K562 (cell line): ENCODE data around the gene NOL4L. TPM values are rescaled to one million over a fixed set of nuclear protein-coding genes. Genes with fewer than 3 reads are reported as not detected.

Experiments
- BMI1 ChIP-seq: fragments of 150-350 bp; IDR thresholded peaks from 2 replicates; pipeline ENCODE4 v1.6.1; 2014; ENCODE audit warnings: low read length
- BRD4 ChIP-seq: fragments of 200-600 bp; sonication (generic); IDR thresholded peaks from 2 replicates; pipeline ENCODE4 v1.6.1; 2017; ENCODE audit warnings: inconsistent platforms
- CBX3 ChIP-seq, 2 experiments: IDR thresholded peaks; 1 replicate in 1 of 2; 2 replicates in 1 of 2; pipeline ENCODE4 v1.6.1; 2012; ENCODE audit warnings: inconsistent platforms in 2 of 2, low read length in 2 of 2, borderline replicate concordance in 1 of 2, control low read depth in 1 of 2
- CHAMP1 ChIP-seq: fragments of 450-650 bp; IDR thresholded peaks from 2 replicates; pipeline ENCODE4 v1.6.1; 2016; ENCODE audit warnings: mild to moderate bottlenecking
- CREM ChIP-seq: IDR thresholded peaks from 2 replicates; pipeline ENCODE4 v1.6.1; 2014; ENCODE audit warnings: antibody characterized with exemption, low read depth
- FOSL1 ChIP-seq: fragments of 200-800 bp; sonication (Bioruptor generic); conservative IDR thresholded peaks from 2 replicates; pipeline ENCODE4 v1.6.1; 2016; ENCODE audit warnings: missing genetic modification characterization, missing compliant biosample characterization
- GTF2F1 ChIP-seq: IDR thresholded peaks from 2 replicates; pipeline ENCODE4 v1.6.1; 2011; ENCODE audit warnings: low read depth, low read length, improper control_type of control experiment
- HDAC1 ChIP-seq, 2 experiments: fragments of 450-650 bp; IDR thresholded peaks; 2 replicates each; pipeline ENCODE4 v1.6.1; 2016 to 2017; ENCODE audit warnings: inconsistent platforms in 1 of 2, mild to moderate bottlenecking in 1 of 2, moderate library complexity in 1 of 2
- KAT8 ChIP-seq: fragments of 450-650 bp; IDR thresholded peaks from 2 replicates; pipeline ENCODE4 v1.6.1; 2016; ENCODE audit warnings: low read depth, mild to moderate bottlenecking
- KLF16 ChIP-seq: IDR thresholded peaks from 2 replicates; pipeline ENCODE4 v1.6.1; 2016; ENCODE audit warnings: antibody characterized with exemption
- MAFG ChIP-seq: fragments of 450-650 bp; conservative IDR thresholded peaks from 2 replicates; pipeline ENCODE4 v1.6.1; 2016; ENCODE audit warnings: missing genetic modification characterization, missing compliant biosample characterization
- NFIC ChIP-seq: fragments of 450-650 bp; IDR thresholded peaks from 2 replicates; pipeline ENCODE4 v1.6.1; 2017; ENCODE audit warnings: mild to moderate bottlenecking, inconsistent platforms
- NFYB ChIP-seq: IDR thresholded peaks from 2 replicates; pipeline ENCODE4 v1.6.1; 2011; ENCODE audit warnings: mild to moderate bottlenecking, moderate library complexity; ENCODE audit not compliant: insufficient read length; ENCODE audit errors: extremely low read depth
- RBM17 ChIP-seq: fragments of 200-400 bp; formaldehyde crosslinking; IDR thresholded peaks from 2 replicates; pipeline ENCODE4 v1.6.1; 2017; ENCODE audit warnings: low read depth, mild to moderate bottlenecking, low read length, borderline replicate concordance
- SLC30A9 ChIP-seq: fragments of 250-450 bp; sonication (Bioruptor Pico); IDR thresholded peaks from 2 replicates; pipeline ENCODE4 v1.8.0; 2022; ENCODE audit warnings: mild to moderate bottlenecking, moderate library complexity
- SMAD4 ChIP-seq: fragments of 250-450 bp; sonication (Bioruptor Pico); conservative IDR thresholded peaks from 2 replicates; pipeline ENCODE4 v1.8.0; 2021; ENCODE audit warnings: inconsistent platforms, mild to moderate bottlenecking, moderate library complexity
- STAT5B ChIP-seq: fragments of 250-450 bp; sonication (Bioruptor Pico); IDR thresholded peaks from 2 replicates; pipeline ENCODE4 v1.8.0; 2021; ENCODE audit warnings: mild to moderate bottlenecking, inconsistent platforms
- STAT6 ChIP-seq: sonication (generic); formaldehyde crosslinking; IDR thresholded peaks from 2 replicates; pipeline ENCODE4 v1.8.1; 2023; ENCODE audit warnings: mild to moderate bottlenecking, missing genetic modification reagents
- ZBTB1 ChIP-seq: sonication (generic); formaldehyde crosslinking; IDR thresholded peaks from 2 replicates; pipeline ENCODE4 v1.8.1; 2023; ENCODE audit warnings: missing genetic modification reagents, low read depth, mild to moderate bottlenecking, borderline replicate concordance
- ZC3H11A ChIP-seq: IDR thresholded peaks from 2 replicates; pipeline ENCODE4 v1.6.1; 2012; ENCODE audit warnings: low read depth, low read length, improper control_type of control experiment
- ZNF24 ChIP-seq: fragments of 450-650 bp; IDR thresholded peaks from 2 replicates; pipeline ENCODE4 v1.6.1; 2016
- ZNF589 ChIP-seq: fragments of 200-800 bp; sonication (Bioruptor generic); IDR thresholded peaks from 2 replicates; pipeline ENCODE4 v1.6.1; 2016; ENCODE audit warnings: low read depth, missing genetic modification characterization, missing compliant biosample characterization
- ZNF668 ChIP-seq: fragments of 250-450 bp; sonication (Bioruptor Pico); IDR thresholded peaks from 2 replicates; pipeline ENCODE4 v1.8.0; 2022; ENCODE audit warnings: mild to moderate bottlenecking, inconsistent platforms
- ZNF780A ChIP-seq: fragments of 250-450 bp; sonication (Bioruptor Pico); IDR thresholded peaks from 2 replicates; pipeline ENCODE4 v1.5.0; 2021; ENCODE audit warnings: mild to moderate bottlenecking
- ZSCAN32 ChIP-seq: fragments of 450-650 bp; formaldehyde crosslinking; IDR thresholded peaks from 2 replicates; pipeline ENCODE4 v1.4.0; 2020; ENCODE audit warnings: mild to moderate bottlenecking, moderate library complexity
- polyA plus RNA-seq, 8 experiments: library from polyadenylated mRNA; depleted of rRNA in 4 of 8; stranded (reverse) in 5 of 8; unstranded in 3 of 8; fragments of >200 nt; fragmentation: Nextera tagmentation in 2 of 8; fragmentation: Illumina TruSeq in 1 of 8; extraction: Ambion mirVana in 2 of 8; extraction: Trizol in 1 of 8; gene quantifications; 2 replicates each; pipeline versions ENCODE4 v1.2.1 to v1.2.3, GENCODE V29; 2011 to 2014; ENCODE audit warnings: inconsistent platforms in 1 of 8, missing spikeins in 1 of 8
- total RNA-seq, 7 experiments: library from RNA; depleted of rRNA in 6 of 7; stranded (reverse); fragments of >200 nt in 6 of 7; fragmentation: Illumina TruSeq in 2 of 7; extraction: Trizol in 2 of 7; gene quantifications; 2 replicates each; pipeline versions ENCODE4 v1.2.1 to v1.2.3, GENCODE V29; 2011 to 2021; ENCODE audit warnings: low replicate concordance in 1 of 7
- TF ChIP-seq, protein P1 (sequence below): fragments of 450-650 bp; IDR thresholded peaks from 2 replicates; pipeline ENCODE4 v1.6.1; 2018; ENCODE audit warnings: mild to moderate bottlenecking, low read depth; ENCODE audit not compliant: partially characterized antibody

Gene NOL4L
- total and polyA plus RNA-seq, 9 of the 15 experiments (the other 6 are each of a cell fraction or from before 2014, with no cell fraction given) = 5.1 to 36.2 (median 13.6) TPM

DNA sequence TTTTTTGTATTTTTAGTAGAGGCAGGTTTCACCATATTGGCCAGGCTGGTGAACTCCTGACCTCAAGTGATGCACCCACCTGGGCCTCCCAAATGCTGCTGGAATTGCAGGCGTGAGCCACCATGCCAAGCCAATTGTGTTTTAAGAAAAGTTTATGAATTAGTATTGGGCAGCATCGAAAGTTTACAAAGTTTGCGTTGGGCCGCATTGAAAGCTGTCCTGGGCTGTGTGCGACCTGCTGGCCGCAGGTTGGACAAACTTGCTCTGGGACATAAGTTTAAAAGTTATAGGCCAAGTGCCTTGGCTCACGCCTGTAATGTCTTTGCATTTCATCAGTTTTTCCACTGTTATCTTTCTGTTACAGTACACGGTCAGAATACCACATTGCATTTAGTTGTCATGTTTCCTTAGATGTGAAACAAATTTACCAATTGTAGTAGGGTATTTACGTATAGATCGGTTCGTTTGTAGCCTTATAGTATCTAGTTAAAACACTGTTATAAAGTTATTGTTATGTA lies 187.5 kb downstream of the NOL4L start (continued):
- TF ChIP-seq ZNF668 (CRISPR knock-in tag) (peak; percentile 47; the same call in 1 of the 2 replicates), STAT5B (CRISPR knock-in tag) (no peak), KLF16 (no peak), ZBTB1 (no peak), ZNF24 (no peak), CHAMP1 (no peak), NFIC (no peak), CREM (0 out of 2 replicates have a peak, but pooled peaks have one; percentile 3), FOSL1 (peak; percentile 47; the same call in 1 of the 2 replicates), SLC30A9 (CRISPR knock-in tag) (no peak), HDAC1 (IDR thresholded peaks at IDR 0.05) (no peak), CBX3 (IDR thresholded peaks at IDR 0.05; ENCODE audit: borderline replicate concordance in 1 of 2, low read length in 2 of 2) (no peak), MAFG (no peak), ZNF589 (peak; percentile 85; the same call in 1 of the 2 replicates), NFYB (no peak), ZSCAN32 (CRISPR knock-in tag) (0 out of 2 replicates have a peak, but pooled peaks have one; percentile 35), BRD4 (no peak), SMAD4 (CRISPR knock-in tag) (peak; percentile 94), RBM17 (no peak), ZC3H11A (no peak), BMI1 (no peak), ZNF780A (CRISPR knock-in tag) (no peak), STAT6 (CRISPR knock-in tag) (no peak), KAT8 (no peak), GTF2F1 (no peak)
- TF ChIP-seq, protein P1, sequence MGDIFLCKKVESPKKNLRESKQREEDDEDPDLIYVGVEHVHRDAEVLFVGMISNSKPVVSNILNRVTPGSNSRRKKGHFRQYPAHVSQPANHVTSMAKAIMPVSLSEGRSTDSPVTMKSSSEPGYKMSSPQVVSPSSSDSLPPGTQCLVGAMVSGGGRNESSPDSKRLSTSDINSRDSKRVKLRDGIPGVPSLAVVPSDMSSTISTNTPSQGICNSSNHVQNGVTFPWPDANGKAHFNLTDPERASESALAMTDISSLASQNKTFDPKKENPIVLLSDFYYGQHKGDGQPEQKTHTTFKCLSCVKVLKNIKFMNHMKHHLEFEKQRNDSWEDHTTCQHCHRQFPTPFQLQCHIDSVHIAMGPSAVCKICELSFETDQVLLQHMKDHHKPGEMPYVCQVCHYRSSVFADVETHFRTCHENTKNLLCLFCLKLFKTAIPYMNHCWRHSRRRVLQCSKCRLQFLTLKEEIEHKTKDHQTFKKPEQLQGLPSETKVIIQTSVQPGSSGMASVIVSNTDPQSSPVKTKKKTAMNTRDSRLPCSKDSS = no peak
